Stimulated activated CD4-positive, alpha-beta T cell treated with anti-CD3 and anti-CD28 coated beads, Interleukin-4, amount 100 ng/mL, for 4 hours (primary cell): ENCODE measurements around the gene NUDT19.
"Not testable (repeated sequence)": the region's sequence is repeated elsewhere in the genome, so short reads cannot be mapped to it uniquely, and the experiment has no call there.

Experiments
- DNase-seq, 2 experiments: peaks; one replicate each; pipeline ENCODE4 v3.0.0-alpha.2; 2020

Gene NUDT19

DNA sequence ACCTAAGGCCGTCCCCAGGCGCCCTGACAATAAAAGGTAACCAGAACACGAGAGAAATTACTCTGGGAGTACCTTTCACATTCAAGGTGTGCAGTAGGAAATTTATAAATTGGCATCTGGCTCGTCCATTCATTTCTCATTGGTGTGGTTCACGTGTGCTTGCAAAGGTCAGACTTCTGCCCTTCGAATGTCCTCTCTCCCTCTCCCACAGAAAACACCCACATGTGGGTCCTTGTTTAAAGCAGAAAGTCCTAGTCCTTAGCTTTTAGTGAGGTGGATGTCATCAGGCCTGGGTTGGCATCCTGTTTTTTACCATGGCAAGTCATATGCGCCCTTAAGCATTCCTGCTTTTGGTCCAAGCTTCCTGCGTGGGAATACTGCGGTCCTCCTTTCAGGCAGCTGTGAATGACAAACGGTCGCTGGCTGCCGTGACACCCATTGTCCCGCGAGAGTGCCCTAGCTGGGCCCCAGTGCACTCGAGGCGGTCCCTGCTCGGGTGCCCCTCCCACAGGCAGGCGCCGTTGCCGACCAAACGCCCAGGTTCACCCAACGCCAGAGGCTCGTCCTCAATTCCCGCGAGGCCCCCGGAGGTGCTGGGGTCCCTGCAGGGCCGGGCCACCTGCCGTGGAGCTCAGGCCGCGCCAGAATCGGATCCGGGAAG is at the start of gene NUDT19:
TSS of gene NUDT19 (plus strand) at position 531 of the 661 bp plus-strand sequence. CDS start 140 bp downstream, outside the sequence.
- peak; percentile 71 to 77 for DNase-seq

DNA sequence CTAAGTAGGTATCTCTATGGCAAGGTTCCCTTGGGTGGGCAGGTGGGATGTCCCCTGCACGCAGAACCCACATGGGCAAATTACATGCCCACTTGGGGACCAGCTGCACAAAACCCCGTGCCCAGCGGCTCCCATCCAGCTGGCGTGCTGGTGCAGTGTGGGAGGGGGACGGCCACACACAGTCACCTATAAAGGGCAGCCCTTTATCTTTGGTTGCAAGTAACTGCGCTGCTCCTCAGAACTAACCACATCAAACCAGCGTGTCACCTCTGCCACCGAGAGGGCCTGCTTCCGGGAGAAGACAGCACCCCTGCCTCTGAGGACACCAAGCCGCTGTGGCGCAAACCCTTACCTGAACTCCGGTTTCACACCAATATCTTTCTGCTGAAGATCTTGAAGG is 48.9 kb upstream of the NUDT19 start:
- peak; percentile 35 to 64 for DNase-seq

DNA sequence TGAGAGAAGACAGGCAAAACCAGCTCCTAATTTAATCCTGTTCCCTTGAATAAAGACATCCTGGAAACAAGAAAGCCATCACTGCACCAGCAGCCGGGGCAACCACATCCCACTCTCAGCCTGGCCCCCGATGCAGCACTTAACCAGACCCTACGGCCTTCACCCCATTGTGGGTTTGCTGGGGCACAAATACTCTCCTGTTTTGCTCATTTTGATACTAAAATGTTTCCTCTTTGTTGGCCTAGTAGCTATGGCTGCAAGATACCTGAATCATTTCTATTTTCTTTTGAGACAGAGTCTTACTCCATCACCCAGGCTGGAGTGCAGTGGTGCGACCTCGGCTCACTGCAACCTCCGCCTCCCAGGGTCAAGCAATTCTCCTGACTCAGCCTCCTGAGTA is 45.1 kb upstream of the NUDT19 start:
- DNase-seq = no peak

DNA sequence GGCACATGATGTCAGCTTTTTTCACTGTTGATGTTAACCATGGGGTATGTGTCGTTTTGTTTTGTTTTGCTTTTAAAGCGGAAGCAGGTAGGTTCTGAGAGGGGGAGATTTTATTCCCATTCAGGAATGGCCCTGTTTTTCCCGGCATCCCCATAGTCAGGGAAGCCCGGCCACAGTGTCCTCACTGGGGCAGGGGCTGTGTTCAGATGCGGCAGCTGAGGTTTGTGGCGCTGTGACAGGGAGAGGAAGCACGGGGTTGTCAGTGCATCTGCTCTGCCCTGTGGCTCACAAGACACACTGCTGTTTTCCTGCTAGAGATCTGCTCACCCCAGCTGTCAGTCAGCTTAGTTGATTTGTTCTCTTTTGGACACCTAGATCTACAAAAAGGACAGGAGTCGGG is 44.3 kb upstream of the NUDT19 start:
- DNase-seq = no peak

DNA sequence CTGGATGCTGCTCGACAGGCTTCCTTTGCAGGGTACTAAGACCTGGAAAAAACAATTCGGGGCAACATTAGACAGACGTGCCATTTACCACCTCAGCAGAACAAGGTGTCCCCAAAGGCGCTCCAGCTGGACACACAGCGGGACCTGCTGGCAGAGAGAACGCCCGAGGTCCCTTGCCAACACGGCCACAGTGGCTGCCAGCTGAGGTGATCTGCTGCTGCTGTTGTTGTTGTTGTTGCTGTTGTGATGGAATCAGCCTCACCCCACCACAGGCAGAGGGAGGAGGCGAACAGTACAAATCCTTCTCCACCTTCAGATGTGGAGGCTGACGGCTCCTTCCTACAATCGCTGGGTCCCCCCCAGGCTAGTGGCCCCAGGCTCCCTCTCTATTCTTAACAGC is 41.9 kb upstream of the NUDT19 start:
- no peak for DNase-seq

DNA sequence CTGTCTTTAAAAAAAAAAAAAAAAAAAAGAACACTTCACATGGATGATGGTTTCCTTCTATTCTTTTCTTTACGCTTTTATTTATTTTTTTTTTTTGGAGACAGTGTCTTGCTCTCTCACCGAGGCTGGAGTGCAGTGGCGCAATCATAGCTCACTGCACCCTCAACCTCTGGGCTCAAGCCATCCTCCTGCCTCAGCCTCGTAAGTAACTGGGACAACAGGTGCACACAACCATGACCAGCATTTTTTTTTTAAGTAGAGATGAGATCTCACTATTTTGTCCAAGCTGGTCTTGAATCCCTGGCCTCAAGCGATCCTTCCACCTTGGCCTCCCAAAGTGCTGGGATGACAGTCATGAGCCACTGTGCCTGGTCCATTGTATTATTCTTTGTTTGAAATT is 41.0 kb upstream of the NUDT19 start:
- no peak for DNase-seq

DNA sequence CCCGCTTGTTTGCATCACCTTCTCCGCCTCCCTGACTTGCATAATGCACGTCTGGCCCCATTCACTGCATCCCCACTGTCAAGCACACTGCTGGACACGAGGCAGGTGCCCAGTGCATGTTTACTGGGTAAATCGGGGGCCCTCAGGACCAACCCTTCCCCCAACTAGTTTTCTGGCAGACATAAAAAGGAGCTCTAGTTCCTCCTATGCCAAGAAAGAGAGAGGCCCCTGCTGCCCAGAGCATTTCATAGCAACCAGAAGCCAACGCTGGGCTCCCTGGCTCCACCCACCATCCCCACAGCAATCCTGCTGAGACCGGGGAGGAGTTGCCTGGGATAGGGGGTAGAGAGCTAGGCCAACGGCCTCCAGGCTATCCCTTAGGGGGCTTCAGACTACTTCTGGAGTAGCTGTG is 39.9 kb upstream of the NUDT19 start:
- no peak for DNase-seq

DNA sequence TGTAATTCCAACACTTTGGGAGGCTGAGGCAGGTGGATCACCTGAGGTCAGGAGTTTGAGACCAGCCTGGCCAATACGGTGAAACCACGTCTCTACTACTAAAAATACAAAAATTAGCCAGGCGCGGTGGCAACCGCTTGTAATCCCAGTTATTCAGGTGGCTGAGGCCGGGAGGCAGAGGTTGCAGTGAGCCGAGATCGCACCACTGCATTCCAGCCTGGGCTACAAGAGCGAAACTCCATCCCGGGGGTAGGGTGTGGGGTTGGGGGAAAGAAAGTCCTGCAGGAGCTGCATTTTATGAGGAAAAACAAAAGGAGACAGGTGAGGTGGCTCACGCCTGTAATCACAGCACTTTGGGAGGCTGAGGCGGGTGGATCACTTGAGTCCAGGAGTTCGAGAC is 39.3 kb upstream of the NUDT19 start:
- not testable (repeated sequence) for DNase-seq

DNA sequence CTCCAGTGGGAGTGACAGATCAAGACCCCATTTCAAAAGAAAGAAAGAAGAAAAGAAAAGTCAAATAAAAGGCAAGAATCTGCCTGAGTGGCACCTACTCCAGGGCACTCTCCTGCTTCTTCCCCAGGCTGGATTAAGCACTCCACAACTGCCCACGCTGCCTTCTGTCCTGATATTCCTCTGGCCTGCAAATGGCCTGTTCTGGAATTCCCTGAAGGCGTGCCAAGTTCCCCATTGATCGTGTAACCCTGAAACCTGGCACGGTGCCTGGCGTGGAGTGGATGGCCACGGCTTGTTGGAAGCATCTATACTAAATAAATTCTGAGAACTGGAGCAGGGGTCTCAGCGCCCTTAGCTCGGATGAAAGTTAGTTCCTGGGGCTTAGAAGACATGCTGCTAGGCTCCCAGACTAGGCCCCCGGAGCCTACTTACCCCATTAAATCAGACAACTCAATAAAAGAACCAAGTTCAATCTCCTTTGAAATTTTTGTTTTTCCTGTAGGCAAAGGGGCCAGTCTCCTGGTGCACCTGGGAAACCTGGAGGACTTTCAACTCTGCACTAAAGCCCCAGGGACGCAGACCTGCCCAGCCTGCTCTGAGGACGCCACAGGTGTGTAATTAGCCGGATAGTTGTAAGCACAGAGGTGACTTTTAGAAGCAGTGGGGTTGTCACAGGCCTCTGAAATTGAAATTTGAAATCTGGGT is 38.6 kb upstream of the NUDT19 start:
- DNase-seq = no peak

DNA sequence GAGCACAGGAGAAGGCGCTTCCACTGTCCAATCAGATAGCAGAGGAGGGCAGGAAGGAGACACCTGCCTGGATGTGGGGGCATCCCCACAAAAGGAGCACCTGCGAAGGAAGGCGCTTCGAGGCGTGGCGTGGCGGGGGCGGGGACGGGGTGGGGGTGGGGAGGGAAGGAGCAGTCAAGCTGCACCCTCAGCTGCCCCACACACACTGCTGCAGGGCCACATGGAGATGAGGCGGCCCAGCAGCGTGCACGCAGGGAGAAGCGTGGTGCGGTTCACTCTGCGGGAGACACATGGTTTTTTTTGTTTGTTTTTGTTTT is 38.1 kb upstream of the NUDT19 start:
- no peak for DNase-seq

DNA sequence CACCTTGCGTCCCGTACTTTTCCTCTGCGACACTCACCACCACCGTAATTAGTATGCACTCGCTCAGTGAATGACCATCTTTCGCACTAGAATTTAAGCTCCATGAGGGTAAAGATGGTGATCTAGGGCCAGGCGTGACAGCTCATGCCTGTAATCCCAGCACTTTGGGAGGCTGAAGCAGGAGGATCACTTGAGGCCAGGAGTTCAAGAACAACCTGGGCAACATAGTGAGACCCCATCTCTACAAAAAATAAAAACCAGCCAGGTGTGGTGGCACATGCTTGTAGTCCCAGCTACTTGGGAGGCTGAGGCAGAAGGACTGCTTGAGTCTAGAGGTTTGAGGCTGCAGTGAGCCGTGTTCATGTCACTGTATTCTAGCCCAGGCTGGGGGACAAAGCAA is 35.2 kb upstream of the NUDT19 start:
- DNase-seq = not testable (repeated sequence)

DNA sequence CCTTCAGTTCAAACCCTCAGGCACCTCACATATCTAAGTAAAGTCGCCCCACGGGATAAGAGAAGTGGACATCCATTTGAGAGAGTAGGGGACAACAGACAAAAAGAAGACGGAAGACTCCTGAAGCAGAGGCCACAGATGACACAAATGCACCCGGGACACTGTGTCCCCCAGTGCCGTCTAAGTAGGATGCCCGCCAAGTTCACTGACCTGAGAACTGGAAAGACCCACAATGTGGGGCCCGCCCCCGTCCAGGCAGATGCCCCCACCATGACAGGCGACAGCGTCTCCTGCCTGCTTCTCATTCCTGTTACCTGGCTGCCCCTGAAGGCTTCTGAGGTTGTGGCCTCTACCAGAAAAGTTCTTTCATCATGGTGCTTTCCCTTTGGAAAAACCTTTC is 33.5 kb upstream of the NUDT19 start:
- DNase-seq = no peak

DNA sequence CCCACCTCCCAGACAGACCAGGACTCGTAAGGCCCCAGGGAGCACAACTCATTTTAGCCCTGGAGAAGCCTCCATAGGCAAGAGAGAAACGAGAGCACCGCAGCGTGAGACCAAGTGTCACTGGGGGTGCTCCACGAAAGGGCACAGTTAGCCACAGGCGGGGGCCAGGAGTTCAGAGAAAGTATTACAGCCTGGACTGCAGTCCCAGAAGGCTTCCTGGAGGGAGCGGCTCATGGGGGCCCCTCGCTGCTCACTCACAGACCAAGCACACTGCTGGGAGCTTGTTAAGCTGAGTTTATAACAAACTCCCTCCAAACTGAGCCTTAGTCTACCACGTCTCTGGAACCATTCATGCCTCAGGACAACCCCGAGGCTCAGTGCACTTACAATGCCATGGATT is 33.1 kb upstream of the NUDT19 start:
- DNase-seq = no peak

DNA sequence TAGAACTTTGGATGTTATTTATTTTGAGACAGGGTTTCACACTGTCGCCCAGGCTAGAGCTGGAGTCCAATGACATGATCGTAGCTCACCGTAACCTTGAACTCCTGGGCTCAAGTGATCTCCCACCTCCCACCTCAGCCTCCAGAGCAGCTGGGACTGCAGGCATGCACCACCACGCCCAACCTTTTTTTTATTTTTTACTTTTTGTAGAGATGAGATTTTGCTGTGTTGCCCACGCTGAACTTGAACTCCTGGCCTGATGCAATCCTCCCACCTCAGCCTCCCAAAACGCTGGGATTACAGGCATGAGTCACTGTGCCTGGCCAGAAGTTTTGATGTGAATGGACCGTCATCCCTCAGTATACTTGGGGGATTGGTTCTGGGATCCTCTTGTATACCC is 30.3 kb upstream of the NUDT19 start:
- DNase-seq = no peak

DNA sequence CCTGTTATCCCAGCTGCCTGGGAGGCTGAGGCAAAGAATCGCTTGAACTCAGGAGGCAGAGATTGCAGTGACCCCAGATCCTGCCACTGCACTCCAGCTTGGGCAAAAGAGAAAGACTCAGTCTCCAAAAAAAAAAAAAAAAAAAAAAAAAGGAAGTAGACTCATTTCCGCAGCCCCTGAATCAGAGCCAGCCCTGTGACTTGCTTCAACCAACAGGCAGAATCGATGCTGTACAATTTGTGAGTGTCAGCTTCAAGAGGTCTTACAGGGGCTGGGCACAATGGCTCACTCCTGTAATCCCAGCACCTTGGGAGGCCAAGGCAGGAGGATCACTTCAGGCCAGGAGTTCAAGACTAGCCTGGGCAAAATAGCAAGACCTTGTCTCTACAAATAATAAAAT is 29.4 kb upstream of the NUDT19 start:
- DNase-seq = no peak

DNA sequence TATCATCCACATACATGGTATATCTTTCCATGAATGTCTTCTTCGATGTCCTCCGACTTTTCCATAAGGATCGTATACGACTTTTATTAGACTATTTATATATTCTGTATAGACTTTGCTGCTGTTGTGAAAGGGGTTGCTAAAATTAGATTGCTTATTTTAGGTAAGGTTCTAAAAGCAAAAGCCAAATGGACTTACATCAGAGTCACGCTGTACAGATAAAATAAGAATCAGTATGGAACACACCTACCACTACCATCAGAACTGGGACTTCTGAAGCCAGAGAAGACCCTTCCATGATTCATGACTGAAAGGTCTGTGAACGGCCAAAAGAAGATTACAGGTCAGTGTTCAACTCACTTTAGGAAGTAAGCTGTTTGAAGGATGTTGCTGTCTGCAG is 25.5 kb upstream of the NUDT19 start:
- no peak for DNase-seq

DNA sequence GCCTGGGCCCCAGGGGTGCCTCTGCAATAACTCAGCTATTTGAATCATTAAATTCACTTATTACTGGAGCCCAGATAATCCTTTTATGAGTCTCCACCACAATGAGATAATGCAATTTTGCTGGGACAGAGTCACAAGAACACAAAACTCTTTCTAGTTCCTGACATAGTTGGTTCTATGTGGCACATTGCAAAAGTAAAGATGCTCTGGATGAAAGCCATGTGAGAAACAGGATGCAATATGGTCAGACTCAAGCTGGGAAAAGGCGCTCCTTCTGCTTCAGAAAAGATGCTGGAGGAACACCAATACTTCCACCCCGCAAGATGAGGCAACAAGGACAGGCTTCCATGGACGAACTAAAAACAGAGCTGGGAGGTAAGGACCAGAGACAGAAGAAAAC is 22.3 kb upstream of the NUDT19 start:
- no peak for DNase-seq

DNA sequence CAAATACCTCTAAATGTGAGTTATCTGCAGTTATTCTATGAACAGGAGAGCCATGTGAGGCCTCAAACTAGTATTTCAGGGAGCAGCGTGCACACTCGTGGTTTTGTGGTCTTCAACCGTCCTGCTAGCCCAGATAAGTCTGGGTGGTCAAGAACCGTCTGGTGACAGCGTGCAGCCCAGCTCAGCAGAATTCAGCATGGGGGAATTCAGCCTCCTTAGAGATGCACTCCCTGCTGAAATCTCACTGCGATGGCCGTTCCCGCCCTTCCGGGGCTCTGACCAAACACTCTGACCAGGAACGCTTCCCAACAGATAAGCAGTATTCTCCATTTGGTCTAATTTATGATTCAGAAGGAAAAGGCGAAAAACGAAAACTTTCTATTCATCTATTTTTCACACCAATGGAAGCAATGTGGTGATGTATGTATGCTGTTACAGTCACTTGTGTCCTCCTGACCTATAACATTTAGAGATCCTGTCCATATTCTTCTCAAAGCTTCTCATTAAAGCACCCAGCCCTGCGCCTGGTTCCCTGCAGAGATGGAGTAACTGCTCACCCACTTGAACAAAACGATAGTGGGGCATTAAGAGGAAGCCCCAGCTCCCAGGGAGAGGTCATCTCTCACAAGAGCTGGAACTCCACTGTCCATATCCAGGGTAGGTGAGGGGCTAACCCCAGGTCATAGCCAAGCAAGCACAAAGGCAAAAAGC is 19.6 kb upstream of the NUDT19 start:
- DNase-seq = no peak

DNA sequence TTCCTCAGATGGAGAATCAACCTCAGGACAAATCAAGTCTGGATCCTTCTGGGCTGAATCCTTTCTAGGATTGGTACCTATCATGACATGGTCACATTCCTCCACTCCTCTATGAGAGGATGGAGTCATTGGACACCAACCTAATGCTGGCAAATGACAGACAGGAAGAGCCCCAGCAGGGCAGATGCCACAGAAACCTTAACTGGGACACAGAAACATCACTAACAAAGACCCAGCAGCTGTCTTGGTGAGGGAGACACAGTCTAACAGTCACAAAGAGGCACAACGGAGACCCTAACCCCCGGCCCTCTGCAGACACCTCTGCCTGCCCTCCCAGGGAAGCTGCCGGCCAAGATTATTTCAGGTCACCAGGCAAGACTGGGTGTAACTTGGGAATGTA is 18.8 kb upstream of the NUDT19 start:
- no peak for DNase-seq

DNA sequence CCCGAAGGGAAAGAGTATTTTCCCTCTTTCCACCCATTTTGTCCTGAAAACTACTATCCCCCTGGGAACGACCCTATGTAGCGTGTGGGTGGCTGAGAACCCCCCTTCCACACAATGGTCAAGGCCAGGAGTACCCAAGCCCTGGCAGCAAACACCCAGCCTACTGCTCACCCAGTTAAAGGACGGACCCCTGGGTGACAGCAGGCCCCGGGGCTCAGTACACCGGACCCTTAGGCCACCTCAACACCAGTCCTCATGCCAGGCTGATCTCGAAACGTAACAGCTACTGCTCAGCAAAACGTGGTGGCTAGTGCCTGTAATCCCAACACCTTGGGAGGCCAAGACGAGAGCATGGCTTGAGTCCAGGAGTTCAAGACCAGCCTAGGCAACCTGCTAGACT is 18.0 kb upstream of the NUDT19 start:
- DNase-seq = no peak

DNA sequence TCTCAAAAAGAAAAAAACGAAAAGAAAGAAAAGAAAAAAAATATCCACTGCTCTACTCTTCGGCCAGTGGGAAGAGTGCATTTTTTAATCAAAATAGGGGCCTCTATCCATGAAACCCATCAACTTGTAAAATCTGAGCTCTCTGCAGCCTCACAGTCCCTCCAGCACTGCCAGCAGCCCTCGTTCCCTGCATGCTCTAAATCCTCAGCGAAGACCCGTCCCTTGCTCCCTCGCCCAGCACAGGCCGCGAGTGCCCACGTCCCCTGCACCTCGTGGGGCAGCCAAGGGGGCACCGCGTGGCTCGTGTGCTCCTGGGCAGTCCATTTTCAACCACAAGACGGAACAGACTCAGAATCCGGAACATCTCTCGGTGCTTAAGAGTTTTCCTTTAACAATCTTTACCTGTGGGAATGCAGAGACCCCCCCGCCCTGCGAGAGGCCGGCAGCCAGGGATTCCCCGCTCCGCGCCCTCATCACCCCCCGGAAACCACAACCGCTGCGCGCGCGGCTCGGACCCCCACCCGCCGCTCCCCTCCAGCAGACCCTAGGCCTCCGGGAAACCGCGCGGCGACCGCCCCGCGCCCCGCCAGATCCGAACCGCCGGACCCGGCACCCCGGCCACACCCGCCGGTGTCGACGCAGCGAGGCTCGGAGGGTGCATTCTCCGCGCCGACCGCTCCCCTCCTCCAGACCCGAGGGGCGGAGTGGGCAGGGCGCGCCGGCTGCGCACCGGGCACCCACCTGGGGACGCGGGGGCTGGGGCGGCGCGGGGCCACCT is 17.3 kb upstream of the NUDT19 start:
- DNase-seq = no peak

DNA sequence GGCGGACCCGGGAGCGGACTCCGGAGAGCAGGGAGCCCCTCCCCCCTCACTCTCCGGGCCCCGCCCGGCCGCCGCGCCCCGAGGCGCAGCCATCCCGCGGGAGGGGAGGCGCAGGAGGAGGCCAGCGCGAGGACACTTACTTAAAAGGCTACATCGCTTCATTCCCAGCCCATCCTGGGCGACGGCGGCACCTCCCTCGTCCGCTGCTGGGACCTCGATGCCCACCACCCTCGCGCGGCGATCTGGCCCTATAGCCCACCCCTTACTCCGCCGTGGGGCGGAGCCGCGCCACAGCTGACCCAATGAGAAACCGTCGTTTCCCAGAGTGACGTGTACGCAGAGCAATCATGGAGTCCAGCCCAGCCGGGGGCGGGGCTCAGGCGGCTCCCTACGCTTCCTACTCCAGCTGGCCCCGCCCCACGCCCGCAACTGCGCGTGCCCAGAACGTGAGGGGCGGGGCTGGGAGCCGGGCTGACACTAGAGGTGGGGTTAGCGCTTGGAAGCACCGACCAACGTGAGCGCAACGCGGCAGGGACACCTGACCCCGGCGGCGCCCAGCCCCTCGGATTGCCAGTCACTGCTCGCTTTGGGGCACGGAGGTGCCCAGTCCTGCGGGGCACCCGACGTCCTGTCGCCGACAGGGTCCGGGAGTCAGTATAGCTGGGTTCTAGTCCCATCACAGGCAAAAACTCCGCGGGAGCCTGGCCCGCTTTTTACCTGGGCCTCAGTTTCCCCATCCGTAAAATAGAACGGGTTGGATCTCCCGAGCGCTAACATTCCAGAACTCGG is 16.5 kb upstream of the NUDT19 start, which contains the start of gene ANKRD27:
TSS of gene ANKRD27 (minus strand) at position 250 of the 789 bp plus-strand sequence. CDS start 16,165 bp downstream, outside the sequence.
- peak; percentile 97 to 98 for DNase-seq
